DMS153 treated with DMSO at 0.1 percent for 48 hours (cell line): ENCODE results near the gene FYN.
A peak's percentile ranks its signal among the peaks of the same experiment; 100 is the strongest.

Source experiments
- DNase-seq: peaks from one replicate; lab custom pipeline; 2025; ENCODE audit not compliant: unreplicated experiment; lab: John Stamatoyannopoulos, UW

Gene FYN

DNA sequence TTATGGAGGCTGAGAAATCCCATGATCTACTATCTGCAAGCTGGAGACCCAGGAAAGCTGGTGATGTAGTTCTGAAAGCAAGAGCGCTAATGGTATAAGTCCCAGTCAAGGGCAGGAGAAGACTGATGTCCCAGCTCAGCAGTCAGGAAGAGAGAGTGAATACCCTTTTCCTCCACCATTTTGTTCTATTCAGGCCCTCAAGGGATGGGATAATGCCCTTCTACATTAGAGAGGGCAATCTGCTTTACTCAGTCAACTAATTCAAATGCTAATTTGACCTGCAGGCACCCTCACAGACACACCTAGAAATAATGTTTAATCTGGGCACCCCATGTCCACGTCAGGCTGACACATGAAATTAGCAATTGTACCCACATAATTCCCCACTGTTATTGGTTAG, 10.8 kb upstream of the FYN start:
- DNase-seq, result no peak

- DNase-seq, result no peak
Measured at GRCh38 chr6:111880181-111880888, 7.1 kb upstream of the FYN start.

GRCh38 chr6:111875741-111876140, 2.5 kb upstream of the FYN start:
- no peak for DNase-seq

DNA sequence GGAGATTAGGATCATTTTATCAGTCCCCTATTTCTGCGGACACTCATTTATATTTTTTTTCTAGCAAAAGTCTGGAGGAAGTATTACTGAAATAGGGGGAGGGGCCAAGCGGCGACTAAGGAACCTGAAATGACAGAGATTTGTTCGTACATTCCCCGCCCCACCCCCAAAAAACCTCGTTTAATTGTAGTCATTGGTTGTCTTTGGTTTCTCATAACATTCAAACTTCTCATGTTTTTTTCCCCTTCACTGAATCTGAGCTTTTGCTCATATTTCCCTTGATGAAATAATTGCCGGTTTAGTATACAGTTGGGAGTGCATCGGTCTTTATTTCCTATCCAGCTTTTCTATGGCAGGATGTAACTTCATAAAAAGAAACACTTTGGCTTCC, 768 bp upstream of the FYN start:
- DNase-seq, result no peak

DNA sequence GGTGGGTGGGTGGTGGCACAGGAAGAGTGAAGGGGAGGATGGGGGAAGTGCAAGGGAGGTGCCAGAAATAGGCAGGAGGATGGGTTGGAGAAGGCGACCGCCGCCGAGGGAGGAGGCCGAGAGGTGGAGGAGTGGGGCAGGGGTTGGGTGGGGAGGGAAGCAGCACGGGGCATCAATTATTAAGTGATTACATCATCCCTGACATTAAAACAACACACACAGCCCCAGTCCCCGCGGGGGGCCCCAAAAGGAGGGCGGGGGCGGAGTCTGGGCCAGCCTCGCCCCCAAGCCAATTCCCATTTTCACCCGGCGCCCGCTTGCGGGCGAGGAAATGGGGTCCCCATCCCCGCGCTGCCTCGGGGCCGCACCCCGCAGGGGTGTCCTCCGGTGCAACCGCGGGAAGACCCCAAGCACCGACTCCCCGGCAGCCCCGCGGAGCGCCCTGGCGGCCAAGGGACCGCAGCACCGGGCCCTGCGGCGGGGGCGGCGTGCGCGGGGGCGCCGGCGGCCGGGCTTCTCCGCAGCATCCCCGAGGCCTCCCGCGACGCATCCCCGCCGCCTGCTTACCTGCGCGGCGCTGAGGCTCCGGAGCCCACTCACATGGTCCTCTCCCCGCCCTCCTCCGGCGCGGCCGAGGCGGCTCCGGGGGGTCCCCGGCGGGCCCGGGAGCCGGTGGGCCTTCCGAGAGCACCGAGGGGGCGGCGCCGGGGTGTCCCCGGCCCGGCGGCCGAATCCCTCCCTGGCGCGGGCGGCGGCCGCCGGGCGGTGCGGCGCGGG, 663 bp downstream of the FYN start:
- DNase-seq, result no peak

- DNase-seq, result peak; percentile 45
Measured at GRCh38 chr6:111871725-111872400, 1.4 kb downstream of the FYN start.

GRCh38 chr6:111871207-111871606, 2.0 kb downstream of the FYN start:
- no peak for DNase-seq

GRCh38 chr6:111870742-111871064, 2.5 kb downstream of the FYN start:
- DNase-seq, result no peak

- DNase-seq, result no peak
Measured at GRCh38 chr6:111870051-111870741, 3.1 kb downstream of the FYN start.

- no peak for DNase-seq
Measured at GRCh38 chr6:111866857-111867256, 6.4 kb downstream of the FYN start.

- no peak for DNase-seq
Measured at GRCh38 chr6:111865909-111866546, 7.2 kb downstream of the FYN start.

DNA sequence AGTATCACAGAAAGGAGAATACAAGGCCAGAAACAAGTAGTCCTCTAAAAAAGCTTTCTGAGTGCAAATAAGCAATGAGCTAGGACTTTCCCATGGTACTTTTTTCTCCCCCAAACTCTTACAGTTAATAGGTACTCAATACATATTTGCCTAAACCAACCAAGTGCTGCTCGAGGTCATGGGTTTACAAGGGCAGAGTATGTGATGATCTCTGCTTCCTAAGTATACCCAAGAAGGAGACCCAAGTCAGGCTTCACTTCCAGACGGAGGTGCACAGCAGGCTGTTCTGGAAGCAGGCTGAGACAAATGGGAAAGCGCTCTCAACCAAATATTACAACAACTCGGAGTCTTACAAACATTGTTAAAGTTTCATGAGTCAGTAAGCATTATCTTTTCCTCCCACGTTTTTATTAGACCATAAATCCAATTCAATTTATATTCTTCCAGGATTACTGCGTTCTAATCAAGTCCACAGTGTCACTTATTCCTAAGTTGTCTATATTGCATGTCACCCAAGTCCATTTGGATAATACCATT, 8.1 kb downstream of the FYN start:
- DNase-seq, result no peak

DNA sequence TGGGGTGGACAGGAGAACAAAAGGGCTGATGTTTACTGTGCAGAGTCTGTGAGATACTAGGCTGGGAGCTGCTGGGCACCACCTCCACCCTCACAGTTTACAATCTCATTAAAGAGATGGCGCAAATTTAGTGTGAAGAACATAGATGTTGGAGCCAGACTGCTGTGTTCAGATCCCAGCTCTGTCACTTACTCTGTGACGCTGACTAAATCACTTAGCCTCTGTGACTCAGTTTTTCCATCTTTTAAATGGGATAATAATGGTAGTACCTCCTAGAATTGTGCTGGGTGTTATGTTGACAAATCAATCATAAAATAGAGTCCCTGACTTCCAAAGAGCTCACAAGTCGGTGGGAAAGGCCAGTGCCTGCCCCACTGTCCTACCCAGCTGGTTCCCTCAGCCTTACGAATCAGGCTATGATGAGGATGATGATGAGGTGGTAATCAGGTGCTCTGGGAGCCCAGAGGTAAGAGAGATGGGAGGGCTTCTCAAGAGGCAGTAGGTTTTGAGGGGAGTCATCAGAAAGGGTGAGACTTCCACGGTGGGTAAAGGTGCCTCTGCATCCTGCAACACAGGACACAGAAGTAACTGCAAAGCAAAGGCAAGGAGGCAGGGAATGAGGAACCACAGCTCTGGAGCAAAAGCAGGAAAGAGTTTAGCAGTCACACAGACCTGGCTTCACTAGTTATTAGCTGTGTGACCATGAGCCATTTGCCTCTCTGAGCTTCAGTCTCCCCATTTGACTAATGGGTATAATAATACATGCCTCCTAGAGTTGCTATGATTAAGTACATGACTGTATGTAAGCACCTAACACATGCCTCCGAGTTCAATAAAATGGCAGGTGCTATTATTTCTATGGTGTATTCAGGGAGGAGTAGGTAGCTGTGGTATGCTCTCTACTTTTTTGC, 8.9 kb downstream of the FYN start:
- no peak for DNase-seq

DNA sequence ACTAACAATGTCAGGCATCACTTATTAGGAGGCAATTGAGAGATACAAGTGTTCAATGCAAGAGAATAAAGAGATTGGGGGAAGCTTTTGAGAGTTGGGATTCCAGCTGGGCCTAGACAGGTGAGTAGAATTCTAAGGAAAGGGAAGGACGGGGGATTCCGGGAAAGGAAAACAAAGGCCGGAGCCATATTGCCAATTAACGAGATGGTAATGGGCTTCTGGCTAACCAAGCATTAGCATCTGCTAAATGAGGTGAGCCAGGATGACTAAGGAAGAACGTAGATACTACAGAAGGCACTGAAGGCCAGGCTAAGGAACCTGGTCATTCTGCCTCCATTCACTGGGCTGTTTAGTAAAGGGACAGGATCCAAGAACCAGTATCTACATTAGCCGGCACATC, 10.5 kb downstream of the FYN start:
- DNase-seq, result no peak

- DNase-seq, result no peak
Measured at GRCh38 chr6:111862314-111862713, 10.9 kb downstream of the FYN start.

GRCh38 chr6:111861431-111861885, 11.8 kb downstream of the FYN start:
- DNase-seq, result peak; percentile 77

DNA sequence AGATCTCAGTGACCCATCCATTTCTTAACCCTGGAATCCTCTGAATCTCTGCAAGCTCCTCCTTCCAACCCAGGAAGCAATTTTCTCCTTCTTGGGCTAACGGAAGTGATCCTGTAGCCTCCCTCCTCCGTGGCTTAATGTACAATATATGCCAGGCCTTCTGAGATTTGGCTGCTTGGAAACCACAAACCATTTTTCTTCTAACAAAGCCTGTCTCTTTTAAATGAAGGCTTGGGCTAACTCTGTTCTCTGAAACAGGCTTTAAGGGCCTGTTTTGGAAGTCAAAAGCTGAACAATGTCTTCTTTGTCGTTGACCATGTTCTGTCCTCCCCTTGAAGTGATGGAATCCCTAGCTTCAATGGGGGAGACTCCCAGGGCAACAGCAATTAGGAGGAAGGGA, 14.9 kb downstream of the FYN start:
- DNase-seq, result no peak

DNA sequence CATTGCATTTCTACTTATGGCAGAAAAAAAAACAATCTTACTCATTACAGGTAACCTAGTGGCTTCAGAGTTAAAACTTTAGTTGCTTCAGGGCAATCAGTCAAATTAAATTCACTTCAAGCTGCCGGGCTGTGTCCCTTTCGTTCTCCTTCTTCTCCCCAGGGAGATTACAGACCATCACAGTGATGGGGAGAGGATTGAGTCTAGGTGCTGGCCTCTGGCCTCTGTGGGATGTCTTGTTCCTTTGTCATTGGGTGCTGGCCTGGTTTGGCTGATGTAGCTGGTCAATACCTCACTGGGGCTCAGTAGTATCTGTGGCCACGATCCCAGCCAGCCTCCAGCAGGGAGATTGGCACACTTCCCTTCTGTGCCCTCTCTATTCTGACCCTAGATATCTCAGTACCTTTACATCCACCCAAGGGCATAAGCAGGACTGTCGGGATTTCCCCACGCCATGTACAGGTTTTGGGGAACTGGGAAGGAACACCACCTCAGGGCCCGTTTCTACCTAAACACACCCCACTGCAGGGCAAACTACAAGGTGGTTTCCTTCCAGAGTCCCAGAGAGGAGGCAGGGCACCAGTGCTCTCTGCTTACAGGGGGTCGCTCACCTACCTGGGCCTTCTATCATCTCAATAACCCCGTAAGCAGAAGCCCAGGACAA, 15.4 kb downstream of the FYN start:
- no peak for DNase-seq

DNA sequence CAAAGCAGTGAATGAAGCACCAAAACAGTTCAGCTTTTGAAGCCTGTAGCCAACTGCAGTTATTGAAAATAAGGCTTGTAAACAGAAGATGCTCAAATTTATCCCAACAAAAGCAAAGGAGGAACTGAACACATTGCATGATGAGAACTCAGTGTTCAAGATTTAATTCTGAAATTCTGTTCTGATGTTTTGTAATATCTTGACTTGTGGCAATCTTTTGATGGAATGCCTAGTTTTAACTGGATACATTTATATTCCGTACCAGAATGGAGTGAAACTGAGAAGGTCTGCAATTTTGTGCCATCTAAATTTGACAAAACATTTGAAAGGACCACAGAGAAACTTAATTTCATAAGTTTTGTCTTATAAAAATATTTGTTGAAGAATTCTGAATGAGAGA, 17.5 kb downstream of the FYN start:
- no peak for DNase-seq
